ENCODE measurements around the gene HSPA12A. TPM values are rescaled to one million over a fixed set of nuclear protein-coding genes. Genes with fewer than 3 reads are reported as not detected.

Gene HSPA12A
- total and polyA plus RNA-seq, 2 donors (not counting 1 experiment from before 2014, with no cell fraction given), result 14.4 to 15.7 TPM

GRCh38 chr10:116783011-116783655 is 40.8 kb upstream of the HSPA12A start:
- Histone ChIP-seq H3K4me2 (ENCODE audit: extremely low read depth, insufficient read depth, low read length) (no peak overlapping the region), H2AFZ (ENCODE audit: low read length) (no peak overlapping the region)
- peak in 1 of 2 donors; percentile 70 for DNase-seq (ENCODE audit: low read depth in 2 of 2)

GRCh38 chr10:116781370-116781884 is 39.1 kb upstream of the HSPA12A start:
- TF ChIP-seq CTCF (conservative IDR thresholded peaks at IDR 0.05 in 1 of 2, IDR thresholded peaks at IDR 0.05 in 1 of 2; ENCODE audit: low read depth in 1 of 2, low read length in 2 of 2), result no peak
- TF ChIP-seq EZH2 (IDR thresholded peaks at IDR 0.05; ENCODE audit: low read length, missing control alignments), result no peak
- Histone ChIP-seq H3K4me3 (replicated peaks in 1 of 4; ENCODE audit: control extremely low read depth in 1 of 4, insufficient read depth in 1 of 4, low read depth in 3 of 4, low read length in 4 of 4) (no peak overlapping the region), H3K79me2 (ENCODE audit: control insufficient read depth, insufficient read depth, low read length) (no peaks in the 10 kb centered on the region), H3K4me1 (ENCODE audit: control insufficient read depth, extremely low read depth, insufficient read depth, low read length) (no peaks in the 10 kb centered on the region), H3K4me2 (ENCODE audit: extremely low read depth, insufficient read depth, low read length) (no peak overlapping the region), H3K36me3 (ENCODE audit: control insufficient read depth, insufficient read depth, low read length) (no peaks in the 10 kb centered on the region), H3K27ac (ENCODE audit: insufficient read depth, low read length) (no peak overlapping the region), H3K27me3 (ENCODE audit: control insufficient read depth, insufficient read depth, low read length) (no peaks in the 10 kb centered on the region), H4K20me1 (ENCODE audit: control insufficient read depth, extremely low read depth, insufficient read depth, low read length) (no peaks in the 10 kb centered on the region), H3K9me3 (ENCODE audit: control insufficient read depth, insufficient read depth, low read depth, low read length) (no peaks in the 10 kb centered on the region), H3K9ac (ENCODE audit: insufficient read depth, low read length) (no peak overlapping the region), H2AFZ (ENCODE audit: low read length) (no peak overlapping the region)
- no peak for DNase-seq (ENCODE audit: low read depth in 2 of 2)

More at GRCh38 chr10:116783011-116783655, 40.8 kb upstream of the HSPA12A start:
- no peak for TF ChIP-seq CTCF (conservative IDR thresholded peaks at IDR 0.05 in 1 of 2, IDR thresholded peaks at IDR 0.05 in 1 of 2; ENCODE audit: low read depth in 1 of 2, low read length in 2 of 2)
- no peak for TF ChIP-seq EZH2 (IDR thresholded peaks at IDR 0.05; ENCODE audit: low read length, missing control alignments)
- no peak overlapping the region for H3K4me3 ChIP-seq (replicated peaks in 1 of 4; ENCODE audit: control extremely low read depth in 1 of 4, insufficient read depth in 1 of 4, low read depth in 3 of 4, low read length in 4 of 4)
- no peak overlapping the region for H3K9ac ChIP-seq (ENCODE audit: insufficient read depth, low read length)
- H3K4me1 ChIP-seq (ENCODE audit: control insufficient read depth, extremely low read depth, insufficient read depth, low read length), result peaks cover 4% of the 10 kb centered on the region
- no peaks in the 10 kb centered on the region for H3K79me2 ChIP-seq (ENCODE audit: control insufficient read depth, insufficient read depth, low read length)
- H3K27me3 ChIP-seq (ENCODE audit: control insufficient read depth, insufficient read depth, low read length), result no peaks in the 10 kb centered on the region
- H3K27ac ChIP-seq (ENCODE audit: insufficient read depth, low read length), result no peak overlapping the region
- no peaks in the 10 kb centered on the region for H3K36me3 ChIP-seq (ENCODE audit: control insufficient read depth, insufficient read depth, low read length)
- no peaks in the 10 kb centered on the region for H4K20me1 ChIP-seq (ENCODE audit: control insufficient read depth, extremely low read depth, insufficient read depth, low read length)
- no peaks in the 10 kb centered on the region for H3K9me3 ChIP-seq (ENCODE audit: control insufficient read depth, insufficient read depth, low read depth, low read length)

GRCh38 chr10:116780691-116781205 is 38.4 kb upstream of the HSPA12A start:
- H2AFZ ChIP-seq (ENCODE audit: low read length), result no peak overlapping the region

More at GRCh38 chr10:116780691-116781205, 38.4 kb upstream of the HSPA12A start:
- no peak for DNase-seq (ENCODE audit: low read depth in 2 of 2)
- Histone ChIP-seq H3K4me1 (ENCODE audit: control insufficient read depth, extremely low read depth, insufficient read depth, low read length) (no peaks in the 10 kb centered on the region), H3K36me3 (ENCODE audit: control insufficient read depth, insufficient read depth, low read length) (no peaks in the 10 kb centered on the region), H4K20me1 (ENCODE audit: control insufficient read depth, extremely low read depth, insufficient read depth, low read length) (no peaks in the 10 kb centered on the region), H3K4me2 (ENCODE audit: extremely low read depth, insufficient read depth, low read length) (no peak overlapping the region), H3K79me2 (ENCODE audit: control insufficient read depth, insufficient read depth, low read length) (no peaks in the 10 kb centered on the region), H3K9me3 (ENCODE audit: control insufficient read depth, insufficient read depth, low read depth, low read length) (no peaks in the 10 kb centered on the region), H3K27me3 (ENCODE audit: control insufficient read depth, insufficient read depth, low read length) (no peaks in the 10 kb centered on the region), H3K4me3 (replicated peaks in 1 of 4; ENCODE audit: control extremely low read depth in 1 of 4, insufficient read depth in 1 of 4, low read depth in 3 of 4, low read length in 4 of 4) (no peak overlapping the region), H3K9ac (ENCODE audit: insufficient read depth, low read length) (no peak overlapping the region), H3K27ac (ENCODE audit: insufficient read depth, low read length) (no peak overlapping the region)
- TF ChIP-seq EZH2 (IDR thresholded peaks at IDR 0.05; ENCODE audit: low read length, missing control alignments) (no peak), CTCF (conservative IDR thresholded peaks at IDR 0.05 in 1 of 2, IDR thresholded peaks at IDR 0.05 in 1 of 2; ENCODE audit: low read depth in 1 of 2, low read length in 2 of 2) (no peak)

Measured in fibroblast of lung (primary cell).